NCI-H460 (cell line): ENCODE results near the gene PSTPIP1. TPM values are rescaled to one million over a fixed set of nuclear protein-coding genes. Genes with fewer than 3 reads are reported as not detected.

ENCODE experiments used
- small RNA-seq, 2 experiments: library from RNA; depleted of rRNA; stranded (forward); fragments of <200 nt; gene quantifications; one replicate each; pipeline ENCODE3, GENCODE V24; 2014
- total RNA-seq: library from RNA; depleted of rRNA; stranded (reverse); fragments of >200 nt; shearing (Covaris generic); gene quantifications from 2 replicates; pipeline ENCODE4 v1.2.3, GENCODE V29; 2014; rRNA removed

PSTPIP1 gene
- total RNA-seq, 1 experiment from 2014 or later: not detected

Small RNAs within 50 kb of the gene (small RNA-seq; reads per million reads assigned to genes)
- 0 reads per million in 2 experiments for gene RN7SL278P

Other genes starting within 250 kb of the PSTPIP1 start
- gene SCAPER, start 89.8 kb upstream of the PSTPIP1 start, total RNA-seq: 5.6 and 8.8 TPM in 2 replicates
- gene RCN2, start 63.4 kb upstream of the PSTPIP1 start, total RNA-seq: 75.6 and 87.8 TPM in 2 replicates
- 147 and 149 TPM in 2 replicates for gene TSPAN3, start 76.0 kb downstream of the PSTPIP1 start, total RNA-seq